Caco-2 (cell line): ENCODE data around the gene SLC2A6. TPM values are rescaled to one million over a fixed set of nuclear protein-coding genes. Genes with fewer than 3 reads are reported as not detected.
A peak's percentile ranks its signal among the peaks of the same experiment; 100 is the strongest.

Experiments
- BruUV-seq: library from RNA; stranded (reverse); fragments of 400-500 nt; replicated peaks from 2 replicates; lab custom pipeline; 2021; lab: Mats Ljungman, UMichigan
- CTCF ChIA-PET: fragments of 300-600 bp; sonication (Branson Sonifier 250); formaldehyde crosslinking; loops from one replicate; lab custom pipeline; 2022; ENCODE audit warnings: antibody characterized with exemption; lab: Charles Lee
- POLR2A ChIA-PET: fragments of 300-600 bp; sonication (Branson Sonifier 250); formaldehyde crosslinking; loops from one replicate; lab custom pipeline; 2022; ENCODE audit warnings: antibody characterized with exemption; lab: Charles Lee
- DNase-seq, 2 experiments: peaks; one replicate each; pipeline versions ENCODE4 v3.0.0 to v3.0.0-alpha.2; 2020 to 2022
- H3K27me3 ChIP-seq: replicated peaks from 2 replicates; pipeline ENCODE4 v1.6.0; 2011; ENCODE audit warnings: low read length; ENCODE audit not compliant: control insufficient read depth, insufficient read depth
- H3K36me3 ChIP-seq: 2 replicates; pipeline ENCODE4 v1.5.1; 2011; ENCODE audit warnings: low read length; ENCODE audit not compliant: control insufficient read depth, insufficient read depth
- H3K4me1 ChIP-seq: fragments of 250-450 bp; sonication (Bioruptor Pico); 2 replicates; pipeline ENCODE4 v1.5.1; 2020; ENCODE audit warnings: mild to moderate bottlenecking
- H3K4me3 ChIP-seq: 2 replicates; pipeline ENCODE4 v1.5.1; 2011; ENCODE audit warnings: low read depth, mild to moderate bottlenecking, control low read depth, low read length
- H3K9me3 ChIP-seq: fragments of 250-450 bp; sonication (Bioruptor Pico); 2 replicates; pipeline ENCODE4 v1.5.1; 2020; ENCODE audit warnings: mild to moderate bottlenecking, moderate library complexity
- H3K27ac Mint-ChIP-seq: one replicate; pipeline ENCODE4 v1.8.0; 2022; ENCODE audit warnings: mixed read lengths; ENCODE audit not compliant: unreplicated experiment
- H3K27me3 Mint-ChIP-seq: one replicate; pipeline ENCODE4 v1.8.0; 2022; ENCODE audit warnings: mixed read lengths; ENCODE audit not compliant: insufficient read depth, unreplicated experiment
- H3K36me3 Mint-ChIP-seq: one replicate; pipeline ENCODE4 v1.8.0; 2022; ENCODE audit warnings: mild to moderate bottlenecking, mixed read lengths; ENCODE audit not compliant: insufficient read depth, unreplicated experiment
- H3K4me1 Mint-ChIP-seq: one replicate; pipeline ENCODE4 v1.8.0; 2022; ENCODE audit warnings: low read depth, mixed read lengths; ENCODE audit not compliant: unreplicated experiment
- H3K4me3 Mint-ChIP-seq: one replicate; pipeline ENCODE4 v1.8.0; 2022; ENCODE audit warnings: mild to moderate bottlenecking, moderate library complexity, mixed read lengths; ENCODE audit not compliant: unreplicated experiment
- H3K9me3 Mint-ChIP-seq: one replicate; pipeline ENCODE4 v1.8.0; 2022; ENCODE audit warnings: mixed read lengths; ENCODE audit not compliant: unreplicated experiment
- CTCF ChIP-seq, 2 experiments: fragments of 200-600 bp in 1 of 2; IDR thresholded peaks; 1 replicate in 1 of 2; 2 replicates in 1 of 2; pipeline versions ENCODE4 v1.5.1 to v1.8.0; 2011 to 2022; ENCODE audit warnings: antibody characterized with exemption in 1 of 2, control low read depth in 1 of 2, inconsistent platforms in 1 of 2, low read depth in 1 of 2, low read length in 1 of 2, mild to moderate bottlenecking in 1 of 2, moderate library complexity in 1 of 2; ENCODE audit not compliant: insufficient read depth in 1 of 2, severe bottlenecking in 1 of 2, unreplicated experiment in 1 of 2
- intact Hi-C: fragments of 100-400 bp; cut with micrococcal nuclease; formaldehyde crosslinking; loops from one replicate; pipeline ENCODE4 v1.10.0; 2022; ENCODE audit not compliant: unreplicated experiment
- total RNA-seq: library from RNA; stranded (reverse); gene quantifications from 2 replicates; pipeline ENCODE4 v1.2.3, GENCODE V29; 2022

The SLC2A6 gene
- total RNA-seq, 1 experiment from 2014 or later = 7.1 TPM

GRCh38 chr9:133424187-133424586 is 54.7 kb downstream of the SLC2A6 start:
- peaks cover 5% of the 10 kb centered on the region for H3K4me1 Mint-ChIP-seq
- no peaks in the 10 kb centered on the region for H3K27me3 ChIP-seq
- no peaks in the 10 kb centered on the region for H3K9me3 ChIP-seq
- no peak for TF ChIP-seq CTCF (IDR thresholded peaks at IDR 0.05; ENCODE audit: insufficient read depth in 1 of 2, low read depth in 1 of 2, low read length in 1 of 2, severe bottlenecking in 1 of 2, unreplicated experiment in 1 of 2)
- H3K9me3 Mint-ChIP-seq = no peaks in the 10 kb centered on the region
- H3K36me3 ChIP-seq = no peaks in the 10 kb centered on the region
- intact Hi-C loops = no loop called here
- POLR2A ChIA-PET = no interaction called here
- H3K4me3 Mint-ChIP-seq = no peak overlapping the region
- no peak overlapping the region for H3K4me3 ChIP-seq
- H3K4me1 ChIP-seq = peaks cover 15% of the 10 kb centered on the region
- no TSS peak for BruUV-seq
- H3K27ac Mint-ChIP-seq = no peak overlapping the region
- H3K36me3 Mint-ChIP-seq = no peaks in the 10 kb centered on the region
- no peak for DNase-seq
- CTCF ChIA-PET = interaction anchor here (0.6 kb wide), 1 partner anchor 668 kb away, joined by 3 read pairs; no protein-coding TSS in a partner anchor
- H3K27me3 Mint-ChIP-seq = no peaks in the 10 kb centered on the region

- Mint-ChIP-seq H3K9me3 (no peaks in the 10 kb centered on the region), H3K36me3 (no peaks in the 10 kb centered on the region), H3K4me1 (peaks cover 11% of the 10 kb centered on the region), H3K27me3 (no peaks in the 10 kb centered on the region), H3K4me3 (no peak overlapping the region), H3K27ac (peak overlapping the region; percentile 66)
- no peaks in the 10 kb centered on the region for H3K9me3 ChIP-seq
- intact Hi-C loops = no loop called here
- no TSS peak for BruUV-seq
- no peaks in the 10 kb centered on the region for H3K27me3 ChIP-seq
- no peak overlapping the region for H3K4me3 ChIP-seq
- ChIA-PET CTCF (no interaction called here), POLR2A (no interaction called here)
- TF ChIP-seq CTCF (IDR thresholded peaks at IDR 0.05; ENCODE audit: insufficient read depth in 1 of 2, low read depth in 1 of 2, low read length in 1 of 2, severe bottlenecking in 1 of 2, unreplicated experiment in 1 of 2) = no peak
- DNase-seq = no peak
- no peaks in the 10 kb centered on the region for H3K36me3 ChIP-seq
- H3K4me1 ChIP-seq = peaks cover 19% of the 10 kb centered on the region
These were observed 55.7 kb downstream of the SLC2A6 start for GRCh38 chr9:133423216-133423615.

DNA sequence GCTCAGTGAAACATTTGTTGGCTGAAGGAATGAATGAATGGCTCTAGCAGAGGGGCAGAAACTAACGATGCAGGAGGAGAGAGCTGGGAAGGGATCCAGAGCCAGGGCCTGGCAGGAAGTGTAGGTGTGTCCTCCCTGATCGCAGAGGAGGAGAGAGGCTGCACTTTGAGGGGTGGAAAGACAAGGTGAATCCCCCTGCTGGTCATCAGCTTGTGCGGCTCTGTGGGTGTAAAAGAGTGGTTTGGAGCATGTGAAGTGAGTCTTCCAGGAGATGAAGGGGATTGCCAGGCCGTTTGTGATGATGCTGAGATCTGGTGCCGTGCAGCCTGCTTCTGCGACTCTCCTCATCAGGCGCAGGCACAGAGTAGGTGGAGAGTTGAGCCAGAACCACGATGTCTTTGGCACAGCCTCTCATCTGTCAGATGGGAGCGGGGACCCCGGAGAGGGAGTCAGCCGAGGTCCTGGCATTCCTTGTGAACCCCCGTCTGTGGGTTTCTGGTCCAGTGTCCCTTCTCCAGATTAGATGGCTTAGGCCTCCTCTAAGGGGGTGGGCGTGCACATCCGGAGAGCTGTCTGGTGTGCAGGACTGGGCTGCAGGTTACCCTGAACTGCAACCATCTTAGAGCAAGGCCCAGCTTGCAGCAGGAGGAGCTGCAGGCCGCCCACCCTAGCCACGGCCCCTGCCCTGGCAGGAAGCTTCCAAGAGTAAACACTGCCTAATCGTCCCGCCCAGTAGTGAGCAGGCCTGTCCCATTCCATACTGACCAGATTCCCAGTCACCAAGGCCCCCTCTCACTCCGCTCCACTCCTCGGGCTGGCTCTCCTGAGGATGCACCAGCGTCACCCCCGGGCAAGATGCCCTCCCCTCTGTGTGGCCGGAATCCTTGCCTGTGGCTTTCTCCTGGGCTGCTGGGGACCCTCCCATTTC is 57.0 kb downstream of the SLC2A6 start, which contains the start of gene ADAMTS13:
ADAMTS13 (plus strand) TSS at position 753 of the 928 bp plus-strand sequence; CDS start at position 830, 77 bp downstream.
- no peaks in the 10 kb centered on the region for H3K36me3 ChIP-seq
- intact Hi-C loops = no loop called here
- POLR2A ChIA-PET = no interaction called here
- BruUV-seq = no TSS peak
- no peaks in the 10 kb centered on the region for H3K27me3 Mint-ChIP-seq
- no peak within 1 kb of the TSS for H3K4me3 ChIP-seq
- no peaks in the 10 kb centered on the region for H3K9me3 ChIP-seq
- peak; percentile 11 to 20 for TF ChIP-seq CTCF (IDR thresholded peaks at IDR 0.05; ENCODE audit: insufficient read depth in 1 of 2, low read depth in 1 of 2, low read length in 1 of 2, severe bottlenecking in 1 of 2, unreplicated experiment in 1 of 2)
- no peaks in the 10 kb centered on the region for H3K36me3 Mint-ChIP-seq
- peaks cover 12% of the 10 kb centered on the region for H3K4me1 ChIP-seq
- no peaks in the 10 kb centered on the region for H3K27me3 ChIP-seq
- peaks cover 11% of the 10 kb centered on the region for H3K4me1 Mint-ChIP-seq
- H3K4me3 Mint-ChIP-seq = no peak within 1 kb of the TSS
- H3K27ac Mint-ChIP-seq = peak within 1 kb of the TSS; percentile 66
- no peaks in the 10 kb centered on the region for H3K9me3 Mint-ChIP-seq
- no peak for DNase-seq
- CTCF ChIA-PET = interaction anchor here (0.7 to 1.2 kb wide), 2 partner anchors 25 to 38 kb away, joined by 3 read pairs; partner anchors contain the start of gene CACFD1

Other genes with a start within 250 kb of the SLC2A6 start
- not detected in 2 replicates for gene ABO, start 203.9 kb downstream of the SLC2A6 start, total RNA-seq
- 31.6 and 32.4 TPM in 2 replicates for gene SURF6, start 142.9 kb downstream of the SLC2A6 start, total RNA-seq
- 60.1 and 65.6 TPM in 2 replicates for gene MED22, start 131.0 kb downstream of the SLC2A6 start, total RNA-seq
- gene RPL7A, start 130.9 kb downstream of the SLC2A6 start, total RNA-seq = 1,995 and 2,182 TPM in 2 replicates
- 54.9 and 57.5 TPM in 2 replicates for gene SURF1, start 122.6 kb downstream of the SLC2A6 start, total RNA-seq
- 32.3 and 34.4 TPM in 2 replicates for gene SURF2, start 122.5 kb downstream of the SLC2A6 start, total RNA-seq
- 239 and 253 TPM in 2 replicates for gene SURF4, start 103.0 kb downstream of the SLC2A6 start, total RNA-seq
- gene STKLD1, start 102.7 kb downstream of the SLC2A6 start, total RNA-seq = 3.4 and 4.1 TPM in 2 replicates
- 43.6 and 44.1 TPM in 2 replicates for gene REXO4, start 61.1 kb downstream of the SLC2A6 start, total RNA-seq
- 5.3 and 6.2 TPM in 2 replicates for gene ADAMTS13, start 56.7 kb downstream of the SLC2A6 start, total RNA-seq
- 26.0 and 27.0 TPM in 2 replicates for gene CACFD1, start 19.1 kb downstream of the SLC2A6 start, total RNA-seq
- gene MYMK, start 45.9 kb upstream of the SLC2A6 start, total RNA-seq = not detected in 2 replicates
- 0.46 and 0.68 TPM in 2 replicates for gene ADAMTSL2, start 55.6 kb upstream of the SLC2A6 start, total RNA-seq
- not detected in 2 replicates for gene FAM163B, start 130.3 kb upstream of the SLC2A6 start, total RNA-seq
- gene DBH, start 157.3 kb upstream of the SLC2A6 start, total RNA-seq = not detected in 2 replicates